ENCODE results near the gene PFKM. TPM values are rescaled to one million over a fixed set of nuclear protein-coding genes. Genes with fewer than 3 reads are reported as not detected.

The PFKM gene
- total RNA-seq, 4 donors from 2014 or later = 15.1 to 28.1 (median 26.0) TPM

GRCh38 chr12:48180424-48180823 lies 61.3 kb downstream of the PFKM start:
- intact Hi-C loops (cut with DNase I; ENCODE audit: low total_unique reads) = no loop called here
- TF ChIP-seq POLR2A (IDR thresholded peaks at IDR 0.05) = no peak
- TF ChIP-seq CTCF (IDR thresholded peaks at IDR 0.05) = no peak
- WGBS, 2 donors = 80 to 91% methylated on average over 1 of the region's 1 CpG
- DNase-seq (ENCODE audit: low spot score in 2 of 2) = no peak
- H3K4me3 ChIP-seq (ENCODE audit: low read depth, poor library complexity, severe bottlenecking) = no peak overlapping the region

GRCh38 chr12:48180857-48181495 lies 61.8 kb downstream of the PFKM start:
- intact Hi-C loops (cut with DNase I; ENCODE audit: low total_unique reads) = no loop called here
- DNase-seq (ENCODE audit: low spot score in 2 of 2) = no peak
- no peak overlapping the region for H3K4me3 ChIP-seq (ENCODE audit: low read depth, poor library complexity, severe bottlenecking)
- 95 to 96% methylated on average over 2 of the region's 2 CpGs for WGBS, 2 donors
- no peak for TF ChIP-seq CTCF (IDR thresholded peaks at IDR 0.05)
- no peak for TF ChIP-seq POLR2A (IDR thresholded peaks at IDR 0.05)

- peak overlapping the region; percentile 16 for H3K4me3 ChIP-seq (ENCODE audit: low read depth, poor library complexity, severe bottlenecking)
- TF ChIP-seq CTCF (IDR thresholded peaks at IDR 0.05) = no peak
- intact Hi-C loops (cut with DNase I; ENCODE audit: low total_unique reads) = no loop called here
- 12 to 14% methylated on average over 7 of the region's 7 CpGs for WGBS, 2 donors
- DNase-seq (ENCODE audit: low spot score in 2 of 2) = no peak
Observed at GRCh38 chr12:48182631-48183030, 63.5 kb downstream of the PFKM start.

GRCh38 chr12:48183091-48183875 lies 64.1 kb downstream of the PFKM start, which contains the start of gene CCDC184:
Gene CCDC184, plus strand, starts transcription at chr12:48183644. Its CDS starts 479 bp downstream, at chr12:48184123.
- 0 to 1% methylated on average over 26 to 43 of the region's 61 CpGs for WGBS, 2 donors
- peak; percentile 43 to 87 for DNase-seq (ENCODE audit: low spot score in 2 of 2)
- H3K4me3 ChIP-seq (ENCODE audit: low read depth, poor library complexity, severe bottlenecking) = peak within 1 kb of the TSS; percentile 16
- intact Hi-C loops (cut with DNase I; ENCODE audit: low total_unique reads) = no loop called here
- TF ChIP-seq POLR2A (IDR thresholded peaks at IDR 0.05) (no peak), CTCF (IDR thresholded peaks at IDR 0.05) (no peak)

GRCh38 chr12:48183876-48184548 lies 64.8 kb downstream of the PFKM start:
- TF ChIP-seq POLR2A (IDR thresholded peaks at IDR 0.05) = no peak
- TF ChIP-seq CTCF (IDR thresholded peaks at IDR 0.05) = no peak
- DNase-seq (ENCODE audit: low spot score in 2 of 2) = no peak
- H3K4me3 ChIP-seq (ENCODE audit: low read depth, poor library complexity, severe bottlenecking) = peak overlapping the region; percentile 16
- intact Hi-C loops (cut with DNase I; ENCODE audit: low total_unique reads) = no loop called here
- 3 to 6% methylated on average over 31 to 49 of the region's 61 CpGs for WGBS, 2 donors
